OCI-LY3 (cell line): Measurements from ENCODE around the gene TENM4.

Source experiments
- H2AFZ ChIP-seq: fragments of 200-600, 300-600 bp; shearing (Covaris generic); 2 replicates; pipeline ENCODE4 v1.6.0; 2014; ENCODE audit warnings: antibody characterized with exemption, low read depth, low read length
- H3K27ac ChIP-seq: fragments of 200-600, 300-600 bp; sonication (generic); 2 replicates; pipeline ENCODE4 v1.5.1; 2014; ENCODE audit warnings: mild to moderate bottlenecking, low read length, moderate library complexity, mixed read lengths
- H3K27me3 ChIP-seq: fragments of 200-600, 300-600 bp; sonication (generic); 2 replicates; pipeline ENCODE4 v1.6.1; 2014; ENCODE audit warnings: low read depth, low read length, mixed read lengths
- H3K36me3 ChIP-seq: fragments of 200-600, 300-600 bp; sonication (generic); replicated peaks from 2 replicates; pipeline ENCODE3; 2014; ENCODE audit warnings: low read depth, low read length, mixed read lengths
- H3K4me1 ChIP-seq: fragments of 300-600, 200-600 bp; sonication (generic); 2 replicates; pipeline ENCODE4 v1.6.1; 2014; ENCODE audit warnings: low read length, mixed read lengths
- H3K4me2 ChIP-seq: fragments of 200-600, 300-600 bp; sonication (generic); 2 replicates; pipeline ENCODE4 v1.6.1; 2014; ENCODE audit warnings: low read length, mixed read lengths
- H3K4me3 ChIP-seq: fragments of 300-600, 200-600 bp; sonication (generic); 2 replicates; pipeline ENCODE4 v1.5.1; 2014; ENCODE audit warnings: antibody characterized with exemption, mild to moderate bottlenecking, low read length, moderate library complexity
- H3K79me2 ChIP-seq: fragments of 300-600, 200-600 bp; shearing (Covaris generic); 2 replicates; pipeline ENCODE4 v1.6.1; 2014; ENCODE audit warnings: mild to moderate bottlenecking, low read length, mixed read lengths
- H3K9ac ChIP-seq: fragments of 300-600, 200-600 bp; shearing (Covaris generic); 2 replicates; pipeline ENCODE4 v1.6.0; 2014; ENCODE audit warnings: mild to moderate bottlenecking, low read length, moderate library complexity
- H3K9me3 ChIP-seq: fragments of 200-600, 300-600 bp; shearing (Covaris generic); 2 replicates; pipeline ENCODE4 v1.6.1; 2014; ENCODE audit warnings: low read length, mixed read lengths; ENCODE audit not compliant: insufficient read depth
- H4K20me1 ChIP-seq: fragments of 200-600, 300-600 bp; sonication (generic); 2 replicates; pipeline ENCODE4 v1.6.1; 2016; ENCODE audit warnings: low read length, mixed read lengths; ENCODE audit not compliant: insufficient read depth
- EZH2phosphoT487 ChIP-seq: fragments of 200-600 bp; shearing (Covaris generic); IDR thresholded peaks from 2 replicates; pipeline ENCODE4 v1.6.1; 2018; ENCODE audit warnings: antibody characterized with exemption, mixed run types, low read depth
- TF ChIP-seq, protein P1 (sequence below): fragments of 200-600, 300-600 bp; sonication (generic); IDR thresholded peaks from 2 replicates; pipeline ENCODE4 v1.5.1; 2014; ENCODE audit warnings: antibody characterized with exemption, low read length, low read depth

Gene TENM4

GRCh38 chr11:79147731-79148130 is 293.1 kb downstream of the TENM4 start:
- Histone ChIP-seq H3K4me2 (no peak overlapping the region), H3K4me1 (peaks cover 8% of the 10 kb centered on the region), H3K36me3 (no peaks in the 10 kb centered on the region), H3K9me3 (no peaks in the 10 kb centered on the region), H3K79me2 (no peaks in the 10 kb centered on the region), H3K4me3 (no peak overlapping the region), H3K9ac (no peak overlapping the region), H4K20me1 (no peaks in the 10 kb centered on the region), H3K27ac (no peak overlapping the region), H3K27me3 (no peaks in the 10 kb centered on the region), H2AFZ (no peak overlapping the region)
- TF ChIP-seq, protein P1, sequence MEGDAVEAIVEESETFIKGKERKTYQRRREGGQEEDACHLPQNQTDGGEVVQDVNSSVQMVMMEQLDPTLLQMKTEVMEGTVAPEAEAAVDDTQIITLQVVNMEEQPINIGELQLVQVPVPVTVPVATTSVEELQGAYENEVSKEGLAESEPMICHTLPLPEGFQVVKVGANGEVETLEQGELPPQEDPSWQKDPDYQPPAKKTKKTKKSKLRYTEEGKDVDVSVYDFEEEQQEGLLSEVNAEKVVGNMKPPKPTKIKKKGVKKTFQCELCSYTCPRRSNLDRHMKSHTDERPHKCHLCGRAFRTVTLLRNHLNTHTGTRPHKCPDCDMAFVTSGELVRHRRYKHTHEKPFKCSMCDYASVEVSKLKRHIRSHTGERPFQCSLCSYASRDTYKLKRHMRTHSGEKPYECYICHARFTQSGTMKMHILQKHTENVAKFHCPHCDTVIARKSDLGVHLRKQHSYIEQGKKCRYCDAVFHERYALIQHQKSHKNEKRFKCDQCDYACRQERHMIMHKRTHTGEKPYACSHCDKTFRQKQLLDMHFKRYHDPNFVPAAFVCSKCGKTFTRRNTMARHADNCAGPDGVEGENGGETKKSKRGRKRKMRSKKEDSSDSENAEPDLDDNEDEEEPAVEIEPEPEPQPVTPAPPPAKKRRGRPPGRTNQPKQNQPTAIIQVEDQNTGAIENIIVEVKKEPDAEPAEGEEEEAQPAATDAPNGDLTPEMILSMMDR = no peak
- TF ChIP-seq EZH2phosphoT487 = no peak

- Histone ChIP-seq H3K4me3 (no peak overlapping the region), H2AFZ (no peak overlapping the region), H3K27ac (no peak overlapping the region), H3K9ac (no peak overlapping the region), H3K36me3 (no peaks in the 10 kb centered on the region), H3K27me3 (no peaks in the 10 kb centered on the region), H3K79me2 (no peaks in the 10 kb centered on the region), H3K4me2 (no peak overlapping the region), H4K20me1 (no peaks in the 10 kb centered on the region), H3K9me3 (no peaks in the 10 kb centered on the region), H3K4me1 (peaks cover 2% of the 10 kb centered on the region)
- TF ChIP-seq, protein P1 = no peak
- TF ChIP-seq EZH2phosphoT487 = no peak
Measured at GRCh38 chr11:79147011-79147410, 293.8 kb downstream of the TENM4 start.

DNA sequence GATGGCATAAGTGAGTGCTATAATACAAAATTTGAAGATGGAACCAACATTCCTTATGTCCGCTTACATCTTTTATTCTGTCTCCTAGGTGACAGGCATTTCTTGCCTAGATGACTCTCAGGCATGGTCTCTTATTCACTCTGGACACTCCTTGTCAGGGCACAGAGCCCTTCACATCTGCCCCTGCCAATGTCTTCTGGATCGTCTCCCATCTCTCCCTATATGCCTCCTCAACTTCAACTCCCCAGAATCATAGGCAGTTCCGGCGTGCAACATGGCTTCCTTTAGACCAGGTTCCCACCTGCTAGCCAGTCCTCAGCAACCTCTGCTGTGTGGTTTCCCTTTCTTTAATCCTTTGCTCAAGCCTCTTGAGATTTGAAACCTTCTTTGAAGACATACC is 300.9 kb downstream of the TENM4 start:
- no peak overlapping the region for H3K9ac ChIP-seq
- no peaks in the 10 kb centered on the region for H3K4me1 ChIP-seq
- no peak overlapping the region for H3K27ac ChIP-seq
- no peaks in the 10 kb centered on the region for H3K79me2 ChIP-seq
- no peaks in the 10 kb centered on the region for H4K20me1 ChIP-seq
- no peaks in the 10 kb centered on the region for H3K9me3 ChIP-seq
- H3K36me3 ChIP-seq = no peaks in the 10 kb centered on the region
- no peaks in the 10 kb centered on the region for H3K27me3 ChIP-seq
- H3K4me2 ChIP-seq = no peak overlapping the region
- no peak overlapping the region for H3K4me3 ChIP-seq
- TF ChIP-seq EZH2phosphoT487 = no peak
- TF ChIP-seq, protein P1 = no peak
- H2AFZ ChIP-seq = no peak overlapping the region

GRCh38 chr11:79129702-79130101 is 311.1 kb downstream of the TENM4 start:
- H3K79me2 ChIP-seq = no peaks in the 10 kb centered on the region
- TF ChIP-seq, protein P1 = no peak
- no peak for TF ChIP-seq EZH2phosphoT487
- no peak overlapping the region for H3K27ac ChIP-seq
- no peak overlapping the region for H3K9ac ChIP-seq
- H3K4me1 ChIP-seq = no peaks in the 10 kb centered on the region
- H3K4me2 ChIP-seq = no peak overlapping the region
- H2AFZ ChIP-seq = no peak overlapping the region
- no peak overlapping the region for H3K4me3 ChIP-seq
- no peaks in the 10 kb centered on the region for H3K36me3 ChIP-seq
- no peaks in the 10 kb centered on the region for H4K20me1 ChIP-seq
- H3K27me3 ChIP-seq = no peaks in the 10 kb centered on the region
- no peaks in the 10 kb centered on the region for H3K9me3 ChIP-seq
